ENCODE results near the gene PAM. TPM values are rescaled to one million over a fixed set of nuclear protein-coding genes. Genes with fewer than 3 reads are reported as not detected.
"Not testable (repeated sequence)": the region's sequence is repeated elsewhere in the genome, so short reads cannot be mapped to it uniquely, and the experiment has no call there.

The PAM gene
- total RNA-seq, 2 experiments from 2014 or later, result 31.2 to 37.6 TPM

DNA sequence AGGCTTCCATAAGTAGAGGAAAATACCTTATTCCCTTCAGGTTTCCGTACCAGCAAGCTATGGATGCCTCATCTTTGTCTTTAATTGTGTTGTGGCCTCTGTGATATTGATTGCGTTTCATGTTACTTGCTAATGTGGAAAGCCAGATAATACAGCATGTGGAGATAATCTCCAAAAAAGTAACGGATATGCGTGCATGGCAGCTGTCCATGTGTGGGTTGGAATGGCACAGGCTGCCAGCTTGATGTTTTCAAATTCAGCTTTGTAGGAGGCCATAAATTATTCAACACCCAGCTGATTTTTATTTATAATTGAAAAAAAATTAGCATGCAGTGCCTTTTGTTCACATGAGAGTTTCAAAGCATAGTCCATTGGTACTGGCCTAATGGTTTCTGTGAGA, 219.9 kb downstream of the PAM start:
- Mint-ChIP-seq H3K4me1 (ENCODE audit: low read depth) (no peaks in the 10 kb centered on the region), H3K4me3 (no peak overlapping the region), H3K27me3 (ENCODE audit: low read depth) (no peaks in the 10 kb centered on the region), H3K36me3 (ENCODE audit: low read depth) (peaks cover 7% of the 10 kb centered on the region), H3K27ac (no peak overlapping the region), H3K9me3 (no peaks in the 10 kb centered on the region)
- intact Hi-C loops (cut with micrococcal nuclease), result no loop called here
- no peak for DNase-seq
- CTCF ChIA-PET, result no interaction called here

GRCh38 chr5:102975457-102976182, 220.5 kb downstream of the PAM start:
- CTCF ChIA-PET, result interaction anchor here (0.6 kb wide), 1 partner anchor 26 kb away, joined by 3 read pairs; no protein-coding TSS in a partner anchor
- H3K27me3 Mint-ChIP-seq (ENCODE audit: low read depth), result no peaks in the 10 kb centered on the region
- H3K9me3 Mint-ChIP-seq, result no peaks in the 10 kb centered on the region
- H3K27ac Mint-ChIP-seq, result no peak overlapping the region
- DNase-seq, result no peak
- intact Hi-C loops (cut with micrococcal nuclease), result no loop called here
- peaks cover 7% of the 10 kb centered on the region for H3K36me3 Mint-ChIP-seq (ENCODE audit: low read depth)
- no peak overlapping the region for H3K4me3 Mint-ChIP-seq
- no peaks in the 10 kb centered on the region for H3K4me1 Mint-ChIP-seq (ENCODE audit: low read depth)

- Mint-ChIP-seq H3K27me3 (ENCODE audit: low read depth) (no peaks in the 10 kb centered on the region), H3K9me3 (peaks cover 25% of the 10 kb centered on the region), H3K36me3 (ENCODE audit: low read depth) (peaks cover 25% of the 10 kb centered on the region), H3K4me3 (no peak overlapping the region), H3K4me1 (ENCODE audit: low read depth) (no peaks in the 10 kb centered on the region), H3K27ac (no peak overlapping the region)
- no peak for DNase-seq
- CTCF ChIA-PET, result no interaction called here
- intact Hi-C loops (cut with micrococcal nuclease), result no loop called here
Measured at GRCh38 chr5:102981957-102982635, 227.0 kb downstream of the PAM start.

DNA sequence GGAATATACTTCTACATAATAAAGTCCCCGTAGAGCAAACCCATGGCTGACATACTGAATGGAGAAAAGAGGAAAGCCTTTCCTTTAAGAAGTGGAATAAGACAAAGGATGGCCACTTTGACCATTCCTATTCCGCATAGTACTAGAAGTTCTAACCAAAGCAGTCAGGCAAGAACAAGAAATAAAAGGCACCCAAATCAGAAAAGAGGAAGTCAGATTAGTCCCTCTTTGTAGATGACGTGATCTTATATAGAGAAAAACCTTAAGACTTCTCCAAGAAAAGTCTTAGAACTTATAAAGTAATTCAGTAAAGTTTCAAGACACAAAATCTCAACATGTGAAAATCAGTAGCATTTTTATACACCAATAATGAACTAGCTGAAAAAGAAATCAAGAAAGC, 231.0 kb downstream of the PAM start:
- DNase-seq, result no peak
- Mint-ChIP-seq H3K27ac (no peak overlapping the region), H3K9me3 (peaks cover 25% of the 10 kb centered on the region), H3K4me1 (ENCODE audit: low read depth) (no peaks in the 10 kb centered on the region), H3K4me3 (no peak overlapping the region), H3K27me3 (ENCODE audit: low read depth) (no peaks in the 10 kb centered on the region), H3K36me3 (ENCODE audit: low read depth) (peaks cover 22% of the 10 kb centered on the region)
- intact Hi-C loops (cut with micrococcal nuclease), result no loop called here
- CTCF ChIA-PET, result no interaction called here

DNA sequence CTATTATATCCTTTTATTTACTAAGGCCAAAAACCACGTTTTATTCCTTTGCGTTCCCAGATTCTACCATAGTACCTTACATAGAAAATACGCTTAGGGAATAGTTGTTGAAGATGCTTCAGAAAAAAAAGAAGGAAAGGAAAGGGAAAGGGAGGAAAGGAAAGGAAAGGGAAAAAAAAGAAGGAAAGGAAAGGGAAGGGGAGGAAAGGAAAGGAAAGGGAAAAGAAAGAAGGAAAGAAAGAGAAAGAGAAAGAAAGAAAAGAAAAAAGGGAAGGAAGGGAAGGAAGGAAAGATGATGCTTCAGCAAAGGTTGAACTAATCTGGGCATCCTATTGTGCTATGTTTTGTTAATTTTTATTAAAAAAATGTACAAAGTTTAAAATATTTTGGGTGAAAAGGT, 233.4 kb downstream of the PAM start:
- CTCF ChIA-PET, result interaction anchor here (1.0 kb wide), 1 partner anchor 11 kb away, joined by 3 read pairs; no protein-coding TSS in a partner anchor
- no peak overlapping the region for H3K4me3 Mint-ChIP-seq
- H3K27ac Mint-ChIP-seq, result no peak overlapping the region
- DNase-seq, result no peak
- no peaks in the 10 kb centered on the region for H3K4me1 Mint-ChIP-seq (ENCODE audit: low read depth)
- H3K27me3 Mint-ChIP-seq (ENCODE audit: low read depth), result no peaks in the 10 kb centered on the region
- H3K36me3 Mint-ChIP-seq (ENCODE audit: low read depth), result peaks cover 4% of the 10 kb centered on the region
- intact Hi-C loops (cut with micrococcal nuclease), result no loop called here
- peaks cover 9% of the 10 kb centered on the region for H3K9me3 Mint-ChIP-seq

DNA sequence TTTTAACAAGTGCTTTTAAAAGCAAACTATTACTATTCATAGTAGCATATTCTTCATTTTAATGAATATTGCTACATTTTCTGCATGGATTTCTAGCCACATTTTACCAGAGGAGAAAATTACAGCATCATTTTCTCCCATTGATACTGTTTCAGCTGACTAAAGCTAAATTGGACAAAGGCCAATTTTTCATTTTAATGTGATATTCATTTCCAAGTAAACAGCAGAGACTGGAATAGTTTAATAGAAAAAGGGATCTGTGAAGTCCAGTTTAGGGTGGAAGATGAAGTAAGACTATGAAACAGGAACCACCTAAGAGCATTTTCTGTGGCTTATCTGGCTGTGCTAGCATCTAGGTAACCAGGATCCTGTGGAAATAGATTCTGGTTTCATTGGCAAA, 236.7 kb downstream of the PAM start:
- CTCF ChIA-PET, result no interaction called here
- H3K4me3 Mint-ChIP-seq, result no peak overlapping the region
- no peaks in the 10 kb centered on the region for H3K27me3 Mint-ChIP-seq (ENCODE audit: low read depth)
- no peak overlapping the region for H3K27ac Mint-ChIP-seq
- no peak for DNase-seq
- peaks cover 3% of the 10 kb centered on the region for H3K36me3 Mint-ChIP-seq (ENCODE audit: low read depth)
- no peaks in the 10 kb centered on the region for H3K9me3 Mint-ChIP-seq
- no peaks in the 10 kb centered on the region for H3K4me1 Mint-ChIP-seq (ENCODE audit: low read depth)
- intact Hi-C loops (cut with micrococcal nuclease), result no loop called here

DNA sequence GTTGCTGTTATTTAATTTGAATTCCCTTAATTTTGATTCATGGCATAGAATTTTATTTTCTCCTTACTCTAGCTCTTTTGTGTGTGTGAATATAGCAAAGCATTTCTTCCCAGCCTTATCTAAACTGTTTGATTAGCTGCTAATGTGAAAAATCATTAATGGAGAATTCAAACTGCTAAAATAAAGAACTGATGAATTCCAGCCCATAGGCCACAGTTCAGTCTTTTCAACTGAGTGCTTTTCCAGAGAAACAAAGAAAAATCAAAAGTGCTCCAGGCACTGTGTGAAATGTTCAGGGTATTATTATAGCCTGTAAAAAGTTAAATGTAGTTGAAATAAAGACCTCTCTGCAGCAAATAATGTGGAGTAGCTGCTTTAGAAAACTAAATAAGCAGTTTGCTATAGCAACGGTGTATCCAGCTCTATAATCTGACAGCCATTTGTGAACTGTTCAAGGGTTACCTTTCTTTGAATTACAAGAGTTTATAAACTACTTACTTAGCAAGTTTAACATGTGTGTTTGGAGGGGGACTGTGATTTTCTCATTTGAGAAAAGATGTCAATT, 241.0 kb downstream of the PAM start:
- CTCF ChIA-PET, result no interaction called here
- intact Hi-C loops (cut with micrococcal nuclease), result no loop called here
- H3K27me3 Mint-ChIP-seq (ENCODE audit: low read depth), result no peaks in the 10 kb centered on the region
- DNase-seq, result no peak
- H3K27ac Mint-ChIP-seq, result no peak overlapping the region
- no peaks in the 10 kb centered on the region for H3K4me1 Mint-ChIP-seq (ENCODE audit: low read depth)
- H3K9me3 Mint-ChIP-seq, result no peaks in the 10 kb centered on the region
- peaks cover 8% of the 10 kb centered on the region for H3K36me3 Mint-ChIP-seq (ENCODE audit: low read depth)
- H3K4me3 Mint-ChIP-seq, result no peak overlapping the region

GRCh38 chr5:102998224-102998623, 243.1 kb downstream of the PAM start:
- CTCF ChIA-PET, result no interaction called here
- H3K36me3 Mint-ChIP-seq (ENCODE audit: low read depth), result peaks cover 8% of the 10 kb centered on the region
- no peak overlapping the region for H3K4me3 Mint-ChIP-seq
- DNase-seq, result no peak
- H3K9me3 Mint-ChIP-seq, result no peaks in the 10 kb centered on the region
- no peak overlapping the region for H3K27ac Mint-ChIP-seq
- no peaks in the 10 kb centered on the region for H3K4me1 Mint-ChIP-seq (ENCODE audit: low read depth)
- H3K27me3 Mint-ChIP-seq (ENCODE audit: low read depth), result no peaks in the 10 kb centered on the region
- intact Hi-C loops (cut with micrococcal nuclease), result no loop called here

GRCh38 chr5:102999191-102999590, 244.1 kb downstream of the PAM start:
- intact Hi-C loops (cut with micrococcal nuclease), result no loop called here
- H3K27me3 Mint-ChIP-seq (ENCODE audit: low read depth), result no peaks in the 10 kb centered on the region
- H3K4me1 Mint-ChIP-seq (ENCODE audit: low read depth), result no peaks in the 10 kb centered on the region
- CTCF ChIA-PET, result no interaction called here
- H3K36me3 Mint-ChIP-seq (ENCODE audit: low read depth), result peaks cover 5% of the 10 kb centered on the region
- no peaks in the 10 kb centered on the region for H3K9me3 Mint-ChIP-seq
- H3K27ac Mint-ChIP-seq, result no peak overlapping the region
- no peak overlapping the region for H3K4me3 Mint-ChIP-seq
- DNase-seq, result no peak

DNA sequence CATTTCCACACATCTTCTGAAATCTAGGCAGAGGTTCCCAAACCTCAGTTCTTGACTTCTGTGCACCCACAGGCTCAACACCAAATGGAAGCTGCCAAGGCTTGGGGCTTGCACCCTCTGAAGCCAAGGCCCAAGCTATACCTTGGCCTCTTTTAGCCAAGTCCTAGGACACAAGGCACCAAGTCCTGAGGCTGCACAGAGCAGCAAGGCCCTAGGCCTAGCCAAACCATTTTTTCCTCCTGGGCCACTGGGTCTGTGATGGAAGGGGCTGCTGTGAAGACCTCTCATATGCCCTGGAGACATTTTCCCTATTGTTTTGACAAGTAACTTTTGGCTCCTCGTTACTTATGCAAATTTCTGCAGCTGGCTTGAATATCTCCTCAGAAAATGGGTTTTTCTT, 244.5 kb downstream of the PAM start:
- H3K4me3 Mint-ChIP-seq; DNase-seq; H3K9me3 Mint-ChIP-seq; intact Hi-C loops (cut with micrococcal nuclease); H3K27me3 Mint-ChIP-seq (ENCODE audit: low read depth); H3K27ac Mint-ChIP-seq; H3K4me1 Mint-ChIP-seq (ENCODE audit: low read depth); H3K36me3 Mint-ChIP-seq (ENCODE audit: low read depth); CTCF ChIA-PET: not testable (repeated sequence)

- H3K4me3 Mint-ChIP-seq, result no peak overlapping the region
- CTCF ChIA-PET, result interaction anchor here (1.0 kb wide), 1 partner anchor 319 kb away, joined by 3 read pairs; no protein-coding TSS in a partner anchor
- H3K27ac Mint-ChIP-seq, result no peak overlapping the region
- intact Hi-C loops (cut with micrococcal nuclease), result no loop called here
- H3K27me3 Mint-ChIP-seq (ENCODE audit: low read depth), result no peaks in the 10 kb centered on the region
- no peaks in the 10 kb centered on the region for H3K4me1 Mint-ChIP-seq (ENCODE audit: low read depth)
- H3K9me3 Mint-ChIP-seq, result no peaks in the 10 kb centered on the region
- DNase-seq, result no peak
- H3K36me3 Mint-ChIP-seq (ENCODE audit: low read depth), result peaks cover 5% of the 10 kb centered on the region
Measured at GRCh38 chr5:103000089-103000488, 245.0 kb downstream of the PAM start.

DNA sequence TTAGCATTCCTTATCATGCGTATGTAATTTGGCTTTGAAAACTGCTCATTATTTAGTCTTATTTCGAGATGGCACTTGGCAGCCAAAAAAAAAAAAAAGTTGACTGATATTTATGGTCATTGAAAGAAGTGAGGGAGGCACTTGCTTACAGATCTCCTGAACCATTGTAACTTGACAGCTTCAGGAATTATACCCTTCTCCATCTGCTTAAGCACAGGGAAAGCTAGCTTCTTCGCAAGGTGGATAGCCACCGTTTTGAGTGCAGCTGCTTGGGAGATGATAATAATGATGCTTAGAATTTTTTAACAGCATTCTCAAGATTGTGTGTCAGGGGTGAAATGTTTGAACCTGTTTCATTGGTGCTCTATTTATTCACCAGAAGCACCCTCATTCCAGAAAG, 248.8 kb downstream of the PAM start:
- no peaks in the 10 kb centered on the region for H3K9me3 Mint-ChIP-seq
- intact Hi-C loops (cut with micrococcal nuclease), result no loop called here
- peaks cover 17% of the 10 kb centered on the region for H3K36me3 Mint-ChIP-seq (ENCODE audit: low read depth)
- no peak for DNase-seq
- H3K27me3 Mint-ChIP-seq (ENCODE audit: low read depth), result no peaks in the 10 kb centered on the region
- no peak overlapping the region for H3K27ac Mint-ChIP-seq
- CTCF ChIA-PET, result interaction anchor here (0.7 to 1.1 kb wide), 2 partner anchors 33 to 443 kb away, joined by 3 to 4 read pairs; no protein-coding TSS in a partner anchor
- H3K4me1 Mint-ChIP-seq (ENCODE audit: low read depth), result no peaks in the 10 kb centered on the region
- H3K4me3 Mint-ChIP-seq, result no peak overlapping the region

GRCh38 chr5:103005276-103005675, 250.2 kb downstream of the PAM start:
- no peaks in the 10 kb centered on the region for H3K27me3 Mint-ChIP-seq (ENCODE audit: low read depth)
- no peak overlapping the region for H3K4me3 Mint-ChIP-seq
- no peak for DNase-seq
- intact Hi-C loops (cut with micrococcal nuclease), result no loop called here
- no peak overlapping the region for H3K27ac Mint-ChIP-seq
- H3K4me1 Mint-ChIP-seq (ENCODE audit: low read depth), result no peaks in the 10 kb centered on the region
- CTCF ChIA-PET, result no interaction called here
- H3K9me3 Mint-ChIP-seq, result no peaks in the 10 kb centered on the region
- peaks cover 17% of the 10 kb centered on the region for H3K36me3 Mint-ChIP-seq (ENCODE audit: low read depth)
